Common myeloid progenitor, CD34-positive (primary cell): ENCODE measurements around the gene ERN2.

Experiments
- CTCF ChIA-PET: fragments of 350-600 bp; sonication (Branson Sonifier 250); formaldehyde crosslinking; loops from one replicate; lab custom pipeline; 2021; ENCODE audit warnings: antibody characterized with exemption; lab: Charles Lee
- POLR2A ChIA-PET: fragments of 350-600 bp; sonication (Branson Sonifier 250); formaldehyde crosslinking; loops from one replicate; lab custom pipeline; 2021; ENCODE audit warnings: antibody characterized with exemption; lab: Charles Lee
- DNase-seq, 3 donors: peaks; one replicate each; pipeline versions ENCODE4 v3.0.0 to v3.0.0-alpha.2; 2013
- H3K27ac ChIP-seq, 2 experiments: 1 replicate in 1 of 2; 2 replicates in 1 of 2; pipeline ENCODE4 v1.7.0; 2013; ENCODE audit warnings: inconsistent platforms in 2 of 2, low read length in 2 of 2, mild to moderate bottlenecking in 2 of 2, low read depth in 1 of 2, moderate library complexity in 1 of 2; ENCODE audit not compliant: severe bottlenecking in 2 of 2, insufficient read depth in 1 of 2, poor library complexity in 1 of 2
- H3K27me3 ChIP-seq, 5 experiments: replicated peaks in 2 of 5; 1 replicate in 3 of 5; 2 replicates in 2 of 5; pipeline versions ENCODE4 v1.6.1 to v1.7.0; 2013; ENCODE audit warnings: low read length in 4 of 5, mild to moderate bottlenecking in 2 of 5, moderate library complexity in 2 of 5, inconsistent platforms in 1 of 5; ENCODE audit not compliant: insufficient read depth in 5 of 5, control insufficient read depth in 4 of 5
- H3K36me3 ChIP-seq, 4 experiments: 1 replicate in 2 of 4; 2 replicates in 2 of 4; pipeline versions ENCODE4 v1.6.1 to v1.7.0; 2013; ENCODE audit warnings: low read length in 3 of 4, control low read depth in 1 of 4, mild to moderate bottlenecking in 1 of 4; ENCODE audit not compliant: control insufficient read depth in 4 of 4, insufficient read depth in 4 of 4
- H3K4me1 ChIP-seq, 4 experiments: 1 replicate in 3 of 4; 2 replicates in 1 of 4; pipeline versions ENCODE4 v1.6.1 to v1.7.1; 2013; ENCODE audit warnings: low read length in 3 of 4, mild to moderate bottlenecking in 3 of 4, control low read depth in 1 of 4, inconsistent platforms in 1 of 4, moderate library complexity in 1 of 4; ENCODE audit not compliant: control insufficient read depth in 4 of 4, insufficient read depth in 4 of 4; ENCODE audit errors: control extremely low read depth in 1 of 4
- H3K4me3 ChIP-seq, 7 experiments: 1 replicate in 4 of 7; 2 replicates in 3 of 7; pipeline versions ENCODE4 v1.5.1 to v1.7.0; 2013; ENCODE audit warnings: mild to moderate bottlenecking in 7 of 7, low read length in 6 of 7, moderate library complexity in 6 of 7, inconsistent platforms in 2 of 7, low read depth in 2 of 7, control low read depth in 1 of 7; ENCODE audit not compliant: insufficient read depth in 4 of 7, control insufficient read depth in 1 of 7; ENCODE audit errors: extremely low read depth in 1 of 7
- H3K9me3 ChIP-seq, 5 experiments: 1 replicate in 4 of 5; 2 replicates in 1 of 5; pipeline versions ENCODE4 v1.6.1 to v1.7.1; 2013; ENCODE audit warnings: low read length in 4 of 5, mild to moderate bottlenecking in 2 of 5, inconsistent platforms in 1 of 5, low read depth in 1 of 5, moderate library complexity in 1 of 5; ENCODE audit not compliant: control insufficient read depth in 4 of 5, insufficient read depth in 2 of 5; ENCODE audit errors: control extremely low read depth in 1 of 5
- WGBS: methylation state at CpG from one replicate; pipeline ENCODE4 v1.1.5; 2013; ENCODE audit not compliant: insufficient coverage; 5-methylcytosine and 5-hydroxymethylcytosine counted together

ERN2 gene

GRCh38 chr16:23667355-23667659 is 45.7 kb downstream of the ERN2 start:
- no peak overlapping the region for H3K27ac ChIP-seq
- H3K9me3 ChIP-seq = no peaks in the 10 kb centered on the region
- CTCF ChIA-PET = no interaction called here
- peaks cover 14 to 92% (median 68%) of the 10 kb centered on the region in 4 experiments for H3K36me3 ChIP-seq
- H3K4me3 ChIP-seq = no peak overlapping the region
- H3K27me3 ChIP-seq = no peaks in the 10 kb centered on the region
- DNase-seq = no peak
- no peaks in the 10 kb centered on the region for H3K4me1 ChIP-seq
- POLR2A ChIA-PET = no interaction called here
- WGBS = 90% methylated on average over 4 of the region's 6 CpGs

- H3K4me3 ChIP-seq = no peak overlapping the region
- CTCF ChIA-PET = no interaction called here
- no peaks in the 10 kb centered on the region for H3K27me3 ChIP-seq
- H3K36me3 ChIP-seq = peaks cover 14 to 93% (median 68%) of the 10 kb centered on the region in 4 experiments
- 100% methylated on average over 6 of the region's 7 CpGs for WGBS
- DNase-seq = no peak
- no peak overlapping the region for H3K27ac ChIP-seq
- no peaks in the 10 kb centered on the region for H3K4me1 ChIP-seq
- H3K9me3 ChIP-seq = no peaks in the 10 kb centered on the region
- POLR2A ChIA-PET = no interaction called here
Observed at GRCh38 chr16:23666571-23667354, 46.3 kb downstream of the ERN2 start.

GRCh38 chr16:23663918-23664317 is 49.1 kb downstream of the ERN2 start:
- Histone ChIP-seq H3K36me3 (peaks cover 17 to 95% (median 66%) of the 10 kb centered on the region in 4 experiments), H3K27me3 (no peaks in the 10 kb centered on the region), H3K27ac (no peak overlapping the region), H3K4me3 (no peak overlapping the region), H3K9me3 (no peaks in the 10 kb centered on the region), H3K4me1 (no peaks in the 10 kb centered on the region)
- CTCF ChIA-PET = interaction anchor here (0.8 to 1.3 kb wide), 3 partner anchors 9 to 67 kb away, joined by 3 to 4 read pairs (median 4); partner anchors contain the start of genes NDUFAB1 and PLK1
- DNase-seq = no peak
- 100% methylated on average over 1 of the region's 2 CpGs for WGBS
- POLR2A ChIA-PET = no interaction called here

GRCh38 chr16:23651943-23652468 is 61.0 kb downstream of the ERN2 start:
- Histone ChIP-seq H3K27ac (no peak overlapping the region), H3K27me3 (no peaks in the 10 kb centered on the region), H3K4me1 (no peaks in the 10 kb centered on the region), H3K36me3 (peaks cover 8 to 36% (median 20%) of the 10 kb centered on the region in 4 experiments), H3K4me3 (no peak overlapping the region), H3K9me3 (no peaks in the 10 kb centered on the region)
- CTCF ChIA-PET = interaction anchor here (0.6 to 1.2 kb wide), 2 partner anchors 10 to 1460 kb away, joined by 3 read pairs; no protein-coding TSS in a partner anchor
- DNase-seq = no peak
- POLR2A ChIA-PET = no interaction called here
- WGBS = 93% methylated on average over 2 of the region's 4 CpGs

GRCh38 chr16:23650674-23651416 is 62.2 kb downstream of the ERN2 start:
- H3K4me3 ChIP-seq = no peak overlapping the region
- WGBS = 100% methylated on average over 1 of the region's 4 CpGs
- POLR2A ChIA-PET = interaction anchor here (1.1 kb wide), 1 partner anchor 28 kb away, joined by 4 read pairs; no protein-coding TSS in a partner anchor
- H3K27me3 ChIP-seq = no peaks in the 10 kb centered on the region
- H3K36me3 ChIP-seq = peaks cover 9 to 42% (median 22%) of the 10 kb centered on the region in 4 experiments
- peak overlapping the region in 1 of 2 experiments; percentile 47 for H3K27ac ChIP-seq
- CTCF ChIA-PET = interaction anchor here (1.2 kb wide), 1 partner anchor 11 kb away, joined by 3 read pairs; no protein-coding TSS in a partner anchor
- DNase-seq = no peak
- no peaks in the 10 kb centered on the region for H3K9me3 ChIP-seq
- no peaks in the 10 kb centered on the region for H3K4me1 ChIP-seq

- Histone ChIP-seq H3K27me3 (no peaks in the 10 kb centered on the region), H3K9me3 (no peaks in the 10 kb centered on the region), H3K27ac (peak overlapping the region; percentile 83 to 97), H3K36me3 (peaks cover 3 to 25% (median 14%) of the 10 kb centered on the region in 4 experiments), H3K4me1 (peaks cover 2 to 24% (median 19%) of the 10 kb centered on the region in 4 experiments), H3K4me3 (peak overlapping the region; percentile 92 to 100 (median 98))
- ChIA-PET POLR2A (no interaction called here), CTCF (no interaction called here)
- 85% methylated on average over 8 of the region's 14 CpGs for WGBS
- peak in 1 of 3 donors; percentile 2 for DNase-seq
Observed at GRCh38 chr16:23642246-23642774, 70.7 kb downstream of the ERN2 start.
